ENCODE measurements around the gene TBC1D2B.

GRCh38 chr15:78067328-78068228 is 9.9 kb downstream of the TBC1D2B start:
- TF ChIP-seq, protein P1, sequence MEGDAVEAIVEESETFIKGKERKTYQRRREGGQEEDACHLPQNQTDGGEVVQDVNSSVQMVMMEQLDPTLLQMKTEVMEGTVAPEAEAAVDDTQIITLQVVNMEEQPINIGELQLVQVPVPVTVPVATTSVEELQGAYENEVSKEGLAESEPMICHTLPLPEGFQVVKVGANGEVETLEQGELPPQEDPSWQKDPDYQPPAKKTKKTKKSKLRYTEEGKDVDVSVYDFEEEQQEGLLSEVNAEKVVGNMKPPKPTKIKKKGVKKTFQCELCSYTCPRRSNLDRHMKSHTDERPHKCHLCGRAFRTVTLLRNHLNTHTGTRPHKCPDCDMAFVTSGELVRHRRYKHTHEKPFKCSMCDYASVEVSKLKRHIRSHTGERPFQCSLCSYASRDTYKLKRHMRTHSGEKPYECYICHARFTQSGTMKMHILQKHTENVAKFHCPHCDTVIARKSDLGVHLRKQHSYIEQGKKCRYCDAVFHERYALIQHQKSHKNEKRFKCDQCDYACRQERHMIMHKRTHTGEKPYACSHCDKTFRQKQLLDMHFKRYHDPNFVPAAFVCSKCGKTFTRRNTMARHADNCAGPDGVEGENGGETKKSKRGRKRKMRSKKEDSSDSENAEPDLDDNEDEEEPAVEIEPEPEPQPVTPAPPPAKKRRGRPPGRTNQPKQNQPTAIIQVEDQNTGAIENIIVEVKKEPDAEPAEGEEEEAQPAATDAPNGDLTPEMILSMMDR (IDR thresholded peaks at IDR 0.05 in 4 of 5, conservative IDR thresholded peaks at IDR 0.05 in 1 of 5), result no peak
- no peak for TF ChIP-seq POLR2A (IDR thresholded peaks at IDR 0.05)

All from gastrocnemius medialis (tissue), 4 donors.